K562 (cell line): ENCODE results near the gene RFPL1. TPM values are rescaled to one million over a fixed set of nuclear protein-coding genes. Genes with fewer than 3 reads are reported as not detected.

Experiments used
- ATAC-seq: fragments of 200-7000 bp; cut with Tn5 transposase; 3 replicates; pipeline ENCODE4 v1.9.1; 2020; ENCODE audit warnings: moderate library complexity
- BruUV-seq: library from RNA; stranded (reverse); fragments of 400-500 nt; replicated peaks from 2 replicates; lab custom pipeline; 2021; lab: Mats Ljungman, UMichigan
- CTCF ChIA-PET: fragments of 300-600 bp; formaldehyde crosslinking; extraction: SDS; loops from one replicate; lab custom pipeline; 2021; ENCODE audit warnings: low intra/inter-chr PET ratio; lab: Yijun Ruan, JAX
- POLR2A ChIA-PET: fragments of 300-600, 350-650 bp; sonication (Branson Sonifier 250); formaldehyde crosslinking; extraction: SDS; loops from one replicate; lab custom pipeline; 2021; ENCODE audit warnings: antibody characterized with exemption, inconsistent platforms; lab: Yijun Ruan, JAX
- DNase-seq, 4 experiments: peaks; one replicate each; pipeline versions ENCODE4 v3.0.0 to v3.0.0-alpha.2; 2011 to 2018; ENCODE audit warnings: low spot score in 3 of 4, mixed read lengths in 3 of 4; ENCODE audit errors: extremely low read depth in 1 of 4
- FAIRE-seq: peaks from 2 replicates; lab custom pipeline; 2011; peaks lifted over from hg19 to GRCh38; lab: Jason Lieb, UNC
- H2AFZ ChIP-seq: 2 replicates; pipeline ENCODE4 v1.6.0; 2011; ENCODE audit warnings: low read depth, low read length, control low read depth, inconsistent platforms
- H3K27ac ChIP-seq: fragments of 200-600 bp; 3 replicates; pipeline ENCODE4 v1.8.0; 2011; ENCODE audit warnings: low read depth, mild to moderate bottlenecking, control low read depth, inconsistent platforms, low read length, moderate library complexity, mixed read lengths; ENCODE audit errors: extremely low read depth
- H3K27me3 ChIP-seq, 2 experiments: fragments of 300-600 bp in 1 of 2; 2 replicates in 1 of 2; 3 replicates in 1 of 2; pipeline versions ENCODE4 v1.6.0 to v1.8.0; 2011; ENCODE audit warnings: inconsistent platforms in 2 of 2, low read length in 2 of 2, mild to moderate bottlenecking in 1 of 2, mixed read lengths in 1 of 2, moderate library complexity in 1 of 2; ENCODE audit not compliant: control insufficient read depth in 2 of 2, insufficient read depth in 2 of 2
- H3K36me3 ChIP-seq: fragments of 300-600 bp; 3 replicates; pipeline ENCODE4 v1.8.0; 2011; ENCODE audit warnings: mild to moderate bottlenecking, low read length, inconsistent platforms; ENCODE audit not compliant: control insufficient read depth, insufficient read depth
- H3K4me1 ChIP-seq, 2 experiments: fragments of 200-600 bp in 1 of 2; replicated peaks in 1 of 2; 2 replicates in 1 of 2; 3 replicates in 1 of 2; pipeline versions ENCODE4 v1.5.1 to v1.8.0; 2011; ENCODE audit warnings: inconsistent platforms in 2 of 2, low read length in 2 of 2, mild to moderate bottlenecking in 1 of 2, mixed read lengths in 1 of 2, moderate library complexity in 1 of 2; ENCODE audit not compliant: control insufficient read depth in 2 of 2, insufficient read depth in 2 of 2
- H3K4me2 ChIP-seq: 2 replicates; pipeline ENCODE4 v1.6.1; 2011; ENCODE audit warnings: low read length, control low read depth, inconsistent platforms, mixed read lengths; ENCODE audit not compliant: insufficient read depth
- H3K4me3 ChIP-seq: fragments of 200-600 bp; sonication (generic), shearing (Covaris generic); 2 replicates; pipeline ENCODE4 v1.5.1; 2016; ENCODE audit warnings: control low read depth, inconsistent platforms
- H3K79me2 ChIP-seq: fragments of 200-600 bp; 3 replicates; pipeline ENCODE4 v1.8.0; 2011; ENCODE audit warnings: low read length, inconsistent platforms; ENCODE audit not compliant: control insufficient read depth, insufficient read depth
- H3K9ac ChIP-seq, 2 experiments: 2 replicates each; pipeline versions ENCODE4 v1.6.0 to v1.6.1; 2011; ENCODE audit warnings: low read depth in 2 of 2, low read length in 2 of 2, control low read depth in 1 of 2, inconsistent platforms in 1 of 2, mild to moderate bottlenecking in 1 of 2, mixed read lengths in 1 of 2; ENCODE audit not compliant: insufficient read depth in 1 of 2
- H3K9me1 ChIP-seq: one replicate; pipeline ENCODE4 v1.6.0; 2011; ENCODE audit warnings: inconsistent platforms, mild to moderate bottlenecking, low read length, moderate library complexity; ENCODE audit not compliant: control insufficient read depth, insufficient read depth
- H3K9me3 ChIP-seq: replicated peaks from 2 replicates; pipeline ENCODE4 v1.5.1; 2011; ENCODE audit warnings: low read depth, low read length, inconsistent platforms; ENCODE audit not compliant: control insufficient read depth, insufficient read depth
- H4K20me1 ChIP-seq: replicated peaks from 2 replicates; pipeline ENCODE4 v1.6.1; 2011; ENCODE audit warnings: low read length, inconsistent platforms, mixed read lengths; ENCODE audit not compliant: control insufficient read depth, insufficient read depth
- CEBPB ChIP-seq: fragments of 450-650 bp; IDR thresholded peaks from 2 replicates; pipeline ENCODE4 v1.6.1; 2016; ENCODE audit warnings: missing genetic modification characterization, missing compliant biosample characterization
- CUX1 ChIP-seq: fragments of 200-800 bp; sonication (Bioruptor generic); IDR thresholded peaks from 2 replicates; pipeline ENCODE4 v1.6.1; 2016; ENCODE audit warnings: missing genetic modification characterization, missing compliant biosample characterization
- EHMT2 ChIP-seq: fragments of 450-650 bp; IDR thresholded peaks from 2 replicates; pipeline ENCODE4 v1.6.1; 2018; ENCODE audit warnings: antibody characterized with exemption
- ZNF121 ChIP-seq: sonication (generic); formaldehyde crosslinking; conservative IDR thresholded peaks from 2 replicates; pipeline ENCODE4 v1.8.0; 2022; ENCODE audit warnings: missing genetic modification reagents
- ZNF277 ChIP-seq: fragments of 250-450 bp; sonication (Bioruptor Pico); IDR thresholded peaks from 2 replicates; pipeline ENCODE4 v1.8.0; 2022; ENCODE audit warnings: inconsistent platforms, mild to moderate bottlenecking, moderate library complexity, borderline replicate concordance
- ZNF561 ChIP-seq: fragments of 450-650 bp; formaldehyde crosslinking; conservative IDR thresholded peaks from 2 replicates; pipeline ENCODE4 v1.4.0; 2020; ENCODE audit warnings: mild to moderate bottlenecking, moderate library complexity
- ZNF699 ChIP-seq: fragments of 250-450 bp; sonication (Bioruptor Pico); IDR thresholded peaks from 2 replicates; pipeline ENCODE4 v1.8.0; 2021; ENCODE audit warnings: mild to moderate bottlenecking, moderate library complexity; ENCODE audit not compliant: insufficient replicate concordance
- WGBS: fragments of 100-300 bp; shearing (Covaris generic); methylation state at CpG from one replicate; pipeline ENCODE4 v1.1.6; 2016; ENCODE audit warnings: low coverage, mixed read lengths; ENCODE audit not compliant: insufficient coverage; ENCODE audit errors: missing lambda C conversion rate; 5-methylcytosine and 5-hydroxymethylcytosine counted together
- in situ Hi-C: fragments of 300-500 bp; cut with MboI; formaldehyde crosslinking; loops from 4 replicates; pipeline ENCODE4 v1.15.0; 2018; ENCODE audit warnings: inconsistent platforms, mixed read lengths
- intact Hi-C: fragments of 100-400 bp; cut with micrococcal nuclease; formaldehyde crosslinking; loops from 2 replicates; pipeline ENCODE4 v1.14.2; 2022
- polyA plus RNA-seq, 8 experiments: library from polyadenylated mRNA; depleted of rRNA in 4 of 8; stranded (reverse) in 5 of 8; unstranded in 3 of 8; fragments of >200 nt; fragmentation: Nextera tagmentation in 2 of 8; fragmentation: Illumina TruSeq in 1 of 8; extraction: Ambion mirVana in 2 of 8; extraction: Trizol in 1 of 8; gene quantifications; 2 replicates each; pipeline versions ENCODE4 v1.2.1 to v1.2.3, GENCODE V29; 2011 to 2014; ENCODE audit warnings: inconsistent platforms in 1 of 8, missing spikeins in 1 of 8
- total RNA-seq, 7 experiments: library from RNA; depleted of rRNA in 6 of 7; stranded (reverse); fragments of >200 nt in 6 of 7; fragmentation: Illumina TruSeq in 2 of 7; extraction: Trizol in 2 of 7; gene quantifications; 2 replicates each; pipeline versions ENCODE4 v1.2.1 to v1.2.3, GENCODE V29; 2011 to 2021; ENCODE audit warnings: low replicate concordance in 1 of 7
- TF ChIP-seq, protein P1 (sequence below), 2 experiments: fragments of 450-650 bp; IDR thresholded peaks; 2 replicates each; pipeline ENCODE4 v1.6.1; 2018; ENCODE audit warnings: mild to moderate bottlenecking in 2 of 2, low read depth in 1 of 2; ENCODE audit not compliant: partially characterized antibody in 2 of 2
- TF ChIP-seq, protein P2 (sequence below): sonication (generic); formaldehyde crosslinking; IDR thresholded peaks from 2 replicates; pipeline ENCODE4 v1.8.0; 2022; ENCODE audit warnings: mild to moderate bottlenecking, missing genetic modification reagents

Gene RFPL1
- total and polyA plus RNA-seq, 9 of the 15 experiments (the other 6 are each of a cell fraction or from before 2014, with no cell fraction given): not detected

GRCh38 chr22:29484642-29485041 lies 46.3 kb downstream of the RFPL1 start:
- H3K9me3 ChIP-seq: no peaks in the 10 kb centered on the region
- H3K9me1 ChIP-seq: no peaks in the 10 kb centered on the region
- in situ Hi-C loops: no loop called here
- no TSS peak for BruUV-seq
- H3K36me3 ChIP-seq: peaks cover 30% of the 10 kb centered on the region; the same call in 1 of the 3 replicates
- H3K4me2 ChIP-seq: no peak overlapping the region
- ChIA-PET CTCF (no interaction called here), POLR2A (interaction anchor here (2.5 kb wide), 1 partner anchor 13 kb away, joined by 7 read pairs; no protein-coding TSS in a partner anchor)
- H3K4me3 ChIP-seq: no peak overlapping the region
- H3K4me1 ChIP-seq: peaks cover 7 to 28% of the 10 kb centered on the region in 2 experiments; a peak in 3 of 5 replicates
- H3K27me3 ChIP-seq: no peaks in the 10 kb centered on the region
- WGBS: 46% methylated on average over 2 of the region's 3 CpGs
- no peaks in the 10 kb centered on the region for H4K20me1 ChIP-seq
- ATAC-seq (no peak), FAIRE-seq (no peak), DNase-seq (no peak)
- peaks cover 27% of the 10 kb centered on the region for H3K79me2 ChIP-seq
- intact Hi-C loops: no loop called here
- H2AFZ ChIP-seq: no peak overlapping the region
- no peak overlapping the region for H3K9ac ChIP-seq
- H3K27ac ChIP-seq: no peak overlapping the region
- no peak for TF ChIP-seq ZNF121
- no peak for TF ChIP-seq EHMT2
- TF ChIP-seq, protein P1, sequence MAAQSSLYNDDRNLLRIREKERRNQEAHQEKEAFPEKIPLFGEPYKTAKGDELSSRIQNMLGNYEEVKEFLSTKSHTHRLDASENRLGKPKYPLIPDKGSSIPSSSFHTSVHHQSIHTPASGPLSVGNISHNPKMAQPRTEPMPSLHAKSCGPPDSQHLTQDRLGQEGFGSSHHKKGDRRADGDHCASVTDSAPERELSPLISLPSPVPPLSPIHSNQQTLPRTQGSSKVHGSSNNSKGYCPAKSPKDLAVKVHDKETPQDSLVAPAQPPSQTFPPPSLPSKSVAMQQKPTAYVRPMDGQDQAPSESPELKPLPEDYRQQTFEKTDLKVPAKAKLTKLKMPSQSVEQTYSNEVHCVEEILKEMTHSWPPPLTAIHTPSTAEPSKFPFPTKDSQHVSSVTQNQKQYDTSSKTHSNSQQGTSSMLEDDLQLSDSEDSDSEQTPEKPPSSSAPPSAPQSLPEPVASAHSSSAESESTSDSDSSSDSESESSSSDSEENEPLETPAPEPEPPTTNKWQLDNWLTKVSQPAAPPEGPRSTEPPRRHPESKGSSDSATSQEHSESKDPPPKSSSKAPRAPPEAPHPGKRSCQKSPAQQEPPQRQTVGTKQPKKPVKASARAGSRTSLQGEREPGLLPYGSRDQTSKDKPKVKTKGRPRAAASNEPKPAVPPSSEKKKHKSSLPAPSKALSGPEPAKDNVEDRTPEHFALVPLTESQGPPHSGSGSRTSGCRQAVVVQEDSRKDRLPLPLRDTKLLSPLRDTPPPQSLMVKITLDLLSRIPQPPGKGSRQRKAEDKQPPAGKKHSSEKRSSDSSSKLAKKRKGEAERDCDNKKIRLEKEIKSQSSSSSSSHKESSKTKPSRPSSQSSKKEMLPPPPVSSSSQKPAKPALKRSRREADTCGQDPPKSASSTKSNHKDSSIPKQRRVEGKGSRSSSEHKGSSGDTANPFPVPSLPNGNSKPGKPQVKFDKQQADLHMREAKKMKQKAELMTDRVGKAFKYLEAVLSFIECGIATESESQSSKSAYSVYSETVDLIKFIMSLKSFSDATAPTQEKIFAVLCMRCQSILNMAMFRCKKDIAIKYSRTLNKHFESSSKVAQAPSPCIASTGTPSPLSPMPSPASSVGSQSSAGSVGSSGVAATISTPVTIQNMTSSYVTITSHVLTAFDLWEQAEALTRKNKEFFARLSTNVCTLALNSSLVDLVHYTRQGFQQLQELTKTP (IDR thresholded peaks at IDR 0.05; ENCODE audit: low read depth in 1 of 2, partially characterized antibody in 2 of 2): no peak
- TF ChIP-seq ZNF277 (CRISPR knock-in tag): no peak
- TF ChIP-seq CUX1 (CRISPR knock-in tag): no peak
- TF ChIP-seq ZNF561: no peak
- TF ChIP-seq, protein P2, sequence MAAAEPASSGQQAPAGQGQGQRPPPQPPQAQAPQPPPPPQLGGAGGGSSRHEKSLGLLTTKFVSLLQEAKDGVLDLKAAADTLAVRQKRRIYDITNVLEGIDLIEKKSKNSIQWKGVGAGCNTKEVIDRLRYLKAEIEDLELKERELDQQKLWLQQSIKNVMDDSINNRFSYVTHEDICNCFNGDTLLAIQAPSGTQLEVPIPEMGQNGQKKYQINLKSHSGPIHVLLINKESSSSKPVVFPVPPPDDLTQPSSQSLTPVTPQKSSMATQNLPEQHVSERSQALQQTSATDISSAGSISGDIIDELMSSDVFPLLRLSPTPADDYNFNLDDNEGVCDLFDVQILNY: no peak
- TF ChIP-seq CEBPB (tag): no peak
- TF ChIP-seq ZNF699 (CRISPR knock-in tag): no peak
